GM12891 (cell line): Measurements from ENCODE around the gene CEP350.

Experiments
- POLR2A ChIP-seq: IDR thresholded peaks from 2 replicates; pipeline ENCODE4 v1.6.1; 2011; ENCODE audit warnings: low read depth, low read length, control low read depth
- POLR2AphosphoS5 ChIP-seq: IDR thresholded peaks from 2 replicates; pipeline ENCODE4 v1.6.1; 2011; ENCODE audit warnings: low read depth, low read length, control low read depth
- TAF1 ChIP-seq: IDR thresholded peaks from 2 replicates; pipeline ENCODE4 v1.6.1; 2011; ENCODE audit warnings: low read depth, low read length, control low read depth

- TF ChIP-seq TAF1 (no peak), POLR2A (no peak), POLR2AphosphoS5 (no peak)
Observed at GRCh38 chr1:180158149-180159147, 203.8 kb downstream of the CEP350 start.
